Caco-2 (cell line): ENCODE data around the gene JARID2. TPM values are rescaled to one million over a fixed set of nuclear protein-coding genes. Genes with fewer than 3 reads are reported as not detected.
A peak's percentile ranks its signal among the peaks of the same experiment; 100 is the strongest.

Source experiments
- BruUV-seq: library from RNA; stranded (reverse); fragments of 400-500 nt; replicated peaks from 2 replicates; lab custom pipeline; 2021; lab: Mats Ljungman, UMichigan
- CTCF ChIA-PET: fragments of 300-600 bp; sonication (Branson Sonifier 250); formaldehyde crosslinking; loops from one replicate; lab custom pipeline; 2022; ENCODE audit warnings: antibody characterized with exemption; lab: Charles Lee
- POLR2A ChIA-PET: fragments of 300-600 bp; sonication (Branson Sonifier 250); formaldehyde crosslinking; loops from one replicate; lab custom pipeline; 2022; ENCODE audit warnings: antibody characterized with exemption; lab: Charles Lee
- DNase-seq, 2 experiments: peaks; one replicate each; pipeline versions ENCODE4 v3.0.0 to v3.0.0-alpha.2; 2020 to 2022
- H3K27me3 ChIP-seq: replicated peaks from 2 replicates; pipeline ENCODE4 v1.6.0; 2011; ENCODE audit warnings: low read length; ENCODE audit not compliant: control insufficient read depth, insufficient read depth
- H3K36me3 ChIP-seq: 2 replicates; pipeline ENCODE4 v1.5.1; 2011; ENCODE audit warnings: low read length; ENCODE audit not compliant: control insufficient read depth, insufficient read depth
- H3K4me1 ChIP-seq: fragments of 250-450 bp; sonication (Bioruptor Pico); 2 replicates; pipeline ENCODE4 v1.5.1; 2020; ENCODE audit warnings: mild to moderate bottlenecking
- H3K4me3 ChIP-seq: 2 replicates; pipeline ENCODE4 v1.5.1; 2011; ENCODE audit warnings: low read depth, mild to moderate bottlenecking, control low read depth, low read length
- H3K9me3 ChIP-seq: fragments of 250-450 bp; sonication (Bioruptor Pico); 2 replicates; pipeline ENCODE4 v1.5.1; 2020; ENCODE audit warnings: mild to moderate bottlenecking, moderate library complexity
- H3K27ac Mint-ChIP-seq: one replicate; pipeline ENCODE4 v1.8.0; 2022; ENCODE audit warnings: mixed read lengths; ENCODE audit not compliant: unreplicated experiment
- H3K27me3 Mint-ChIP-seq: one replicate; pipeline ENCODE4 v1.8.0; 2022; ENCODE audit warnings: mixed read lengths; ENCODE audit not compliant: insufficient read depth, unreplicated experiment
- H3K36me3 Mint-ChIP-seq: one replicate; pipeline ENCODE4 v1.8.0; 2022; ENCODE audit warnings: mild to moderate bottlenecking, mixed read lengths; ENCODE audit not compliant: insufficient read depth, unreplicated experiment
- H3K4me1 Mint-ChIP-seq: one replicate; pipeline ENCODE4 v1.8.0; 2022; ENCODE audit warnings: low read depth, mixed read lengths; ENCODE audit not compliant: unreplicated experiment
- H3K4me3 Mint-ChIP-seq: one replicate; pipeline ENCODE4 v1.8.0; 2022; ENCODE audit warnings: mild to moderate bottlenecking, moderate library complexity, mixed read lengths; ENCODE audit not compliant: unreplicated experiment
- H3K9me3 Mint-ChIP-seq: one replicate; pipeline ENCODE4 v1.8.0; 2022; ENCODE audit warnings: mixed read lengths; ENCODE audit not compliant: unreplicated experiment
- CTCF ChIP-seq, 2 experiments: fragments of 200-600 bp in 1 of 2; IDR thresholded peaks; 1 replicate in 1 of 2; 2 replicates in 1 of 2; pipeline versions ENCODE4 v1.5.1 to v1.8.0; 2011 to 2022; ENCODE audit warnings: antibody characterized with exemption in 1 of 2, control low read depth in 1 of 2, inconsistent platforms in 1 of 2, low read depth in 1 of 2, low read length in 1 of 2, mild to moderate bottlenecking in 1 of 2, moderate library complexity in 1 of 2; ENCODE audit not compliant: insufficient read depth in 1 of 2, severe bottlenecking in 1 of 2, unreplicated experiment in 1 of 2
- intact Hi-C: fragments of 100-400 bp; cut with micrococcal nuclease; formaldehyde crosslinking; loops from one replicate; pipeline ENCODE4 v1.10.0; 2022; ENCODE audit not compliant: unreplicated experiment
- total RNA-seq: library from RNA; stranded (reverse); gene quantifications from 2 replicates; pipeline ENCODE4 v1.2.3, GENCODE V29; 2022

JARID2 gene
- total RNA-seq, 1 experiment from 2014 or later, result 18.3 TPM

- intact Hi-C loops, result loop anchor here (1.0 to 2.0 kb wide), 4 partner anchors 8 to 164 kb away; no protein-coding TSS in a partner anchor
- peaks cover 23% of the 10 kb centered on the region for H3K36me3 Mint-ChIP-seq
Measured at GRCh38 chr6:15409301-15410125, 163.6 kb downstream of the JARID2 start.

GRCh38 chr6:15410126-15410391 lies 164.2 kb downstream of the JARID2 start:
- H3K4me3 Mint-ChIP-seq, result peak overlapping the region; percentile 58
- CTCF ChIA-PET, result no interaction called here
- peaks cover 49% of the 10 kb centered on the region for H3K4me1 Mint-ChIP-seq

More at GRCh38 chr6:15409301-15410125, 163.6 kb downstream of the JARID2 start:
- Mint-ChIP-seq H3K4me3 (peak overlapping the region; percentile 58), H3K27me3 (no peaks in the 10 kb centered on the region), H3K9me3 (no peaks in the 10 kb centered on the region), H3K4me1 (peaks cover 49% of the 10 kb centered on the region), H3K27ac (peak overlapping the region; percentile 38)
- H3K9me3 ChIP-seq, result no peaks in the 10 kb centered on the region
- no peaks in the 10 kb centered on the region; the same call in 1 of the 2 replicates for H3K36me3 ChIP-seq
- ChIA-PET POLR2A (interaction anchor here (0.6 to 1.0 kb wide), 2 partner anchors 22 to 161 kb away, joined by 3 to 13 read pairs; no protein-coding TSS in a partner anchor), CTCF (interaction anchor here (1.0 kb wide), 1 partner anchor 19 kb away, joined by 3 read pairs; no protein-coding TSS in a partner anchor)
- TF ChIP-seq CTCF (IDR thresholded peaks at IDR 0.05; ENCODE audit: insufficient read depth in 1 of 2, low read depth in 1 of 2, low read length in 1 of 2, severe bottlenecking in 1 of 2, unreplicated experiment in 1 of 2), result no peak
- H3K4me3 ChIP-seq, result no peak overlapping the region
- H3K27me3 ChIP-seq, result no peaks in the 10 kb centered on the region
- BruUV-seq, result no TSS peak
- DNase-seq, result peak; percentile 78 to 85
- peaks cover 33% of the 10 kb centered on the region for H3K4me1 ChIP-seq

GRCh38 chr6:15410752-15411151 lies 164.9 kb downstream of the JARID2 start:
- no peaks in the 10 kb centered on the region; the same call in 1 of the 2 replicates for H3K36me3 ChIP-seq
- Mint-ChIP-seq H3K4me3 (no peak overlapping the region), H3K4me1 (peaks cover 43% of the 10 kb centered on the region), H3K9me3 (no peaks in the 10 kb centered on the region), H3K27ac (no peak overlapping the region), H3K27me3 (no peaks in the 10 kb centered on the region), H3K36me3 (peaks cover 25% of the 10 kb centered on the region)
- POLR2A ChIA-PET, result no interaction called here
- BruUV-seq, result no TSS peak
- no peak for TF ChIP-seq CTCF (IDR thresholded peaks at IDR 0.05; ENCODE audit: insufficient read depth in 1 of 2, low read depth in 1 of 2, low read length in 1 of 2, severe bottlenecking in 1 of 2, unreplicated experiment in 1 of 2)
- no peak for DNase-seq
- H3K9me3 ChIP-seq, result no peaks in the 10 kb centered on the region
- CTCF ChIA-PET, result no interaction called here
- no peak overlapping the region for H3K4me3 ChIP-seq
- no peaks in the 10 kb centered on the region for H3K27me3 ChIP-seq
- intact Hi-C loops, result no loop called here
- H3K4me1 ChIP-seq, result peaks cover 31% of the 10 kb centered on the region

More at GRCh38 chr6:15410126-15410391, 164.2 kb downstream of the JARID2 start:
- POLR2A ChIA-PET, result no interaction called here
- no peaks in the 10 kb centered on the region for H3K9me3 ChIP-seq
- H3K4me1 ChIP-seq, result peaks cover 31% of the 10 kb centered on the region
- peak in 1 of 2 experiments; percentile 28 for DNase-seq
- H3K36me3 Mint-ChIP-seq, result peaks cover 25% of the 10 kb centered on the region
- no peak for TF ChIP-seq CTCF (IDR thresholded peaks at IDR 0.05; ENCODE audit: insufficient read depth in 1 of 2, low read depth in 1 of 2, low read length in 1 of 2, severe bottlenecking in 1 of 2, unreplicated experiment in 1 of 2)
- no peaks in the 10 kb centered on the region for H3K27me3 Mint-ChIP-seq
- no peaks in the 10 kb centered on the region for H3K9me3 Mint-ChIP-seq
- intact Hi-C loops, result no loop called here
- BruUV-seq, result no TSS peak
- H3K27ac Mint-ChIP-seq, result peak overlapping the region; percentile 38
- H3K4me3 ChIP-seq, result no peak overlapping the region
- H3K36me3 ChIP-seq, result no peaks in the 10 kb centered on the region; the same call in 1 of the 2 replicates
- no peaks in the 10 kb centered on the region for H3K27me3 ChIP-seq
